Measurements from ENCODE around the gene CD6. TPM values are rescaled to one million over a fixed set of nuclear protein-coding genes. Genes with fewer than 3 reads are reported as not detected.

The CD6 gene
- total RNA-seq, 1 experiment from 2014 or later, result 1.4 TPM

DNA sequence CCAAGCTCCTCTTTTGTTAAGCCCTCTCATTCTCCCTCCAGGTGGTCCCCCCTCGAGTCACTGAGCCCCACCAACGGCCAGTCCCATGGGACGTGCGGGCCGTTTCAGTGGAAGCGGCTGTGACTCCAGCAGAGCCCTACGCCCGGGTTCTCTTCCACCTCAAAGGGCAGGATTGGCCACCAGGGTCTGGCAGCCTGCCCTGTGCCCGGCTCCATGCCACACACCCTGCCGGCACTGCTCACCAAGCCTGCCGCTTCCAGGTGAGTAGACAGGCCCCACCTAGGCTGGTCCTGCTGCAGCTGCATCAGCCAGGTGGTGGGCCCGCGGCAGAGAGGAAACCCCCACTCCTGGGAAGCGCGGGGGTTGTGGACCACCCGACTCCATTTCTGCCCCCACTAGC is 43.9 kb upstream of the CD6 start:
- BruUV-seq (replicated peaks), result no TSS peak
- H3K27ac ChIP-seq (ENCODE audit: low read depth, low read length), result no peak overlapping the region

GRCh38 chr11:60928563-60929001 is 42.9 kb upstream of the CD6 start:
- Histone ChIP-seq H4K20me1 (ENCODE audit: insufficient read depth) (no peaks in the 10 kb centered on the region), H3K4me2 (ENCODE audit: low read length) (no peak overlapping the region), H3K27me3 (ENCODE audit: insufficient read depth, low read length) (no peaks in the 10 kb centered on the region), H3K4me1 (ENCODE audit: control insufficient read depth in 1 of 2, insufficient read depth in 2 of 2, low read length in 2 of 2) (peaks cover 12 to 19% of the 10 kb centered on the region in 2 experiments), H3K9me3 (ENCODE audit: control insufficient read depth in 1 of 2, insufficient read depth in 1 of 2, low read depth in 1 of 2, low read length in 2 of 2) (no peaks in the 10 kb centered on the region), H3K9me2 (ENCODE audit: insufficient read depth) (no peaks in the 10 kb centered on the region), H2AFZ (ENCODE audit: low read depth, low read length, poor library complexity, severe bottlenecking) (no peak overlapping the region), H3K4me3 (replicated peaks in 1 of 2; ENCODE audit: low read depth in 1 of 2, low read length in 2 of 2) (no peak overlapping the region), H3K36me3 (ENCODE audit: control insufficient read depth in 1 of 2, insufficient read depth in 2 of 2, low read length in 2 of 2) (peaks cover 13 to 25% of the 10 kb centered on the region in 2 experiments; a peak in 3 of 4 replicates), H3K79me2 (ENCODE audit: insufficient read depth, low read length) (no peaks in the 10 kb centered on the region; the same call in 1 of the 2 replicates), H3K9ac (ENCODE audit: low read length) (no peak overlapping the region), H3K27ac (ENCODE audit: low read depth, low read length) (no peak overlapping the region)
- BruUV-seq (replicated peaks), result no TSS peak
- no peak for DNase-seq (ENCODE audit: low read depth, low spot score)
- CTCF ChIA-PET, result no interaction called here
- RAD21 ChIA-PET (ENCODE audit: low non-redundant PET in 1 of 2, low total read pairs in 2 of 2, uncharacterized antibody in 2 of 2, unreplicated experiment in 2 of 2), result no interaction called here
- no peak for ATAC-seq
- intact Hi-C loops (cut with micrococcal nuclease), result no loop called here
- POLR2A ChIA-PET, result no interaction called here
- TF ChIP-seq ELF1 (IDR thresholded peaks at IDR 0.05; ENCODE audit: borderline replicate concordance, low read depth) (no peak), ZNF274 (IDR thresholded peaks at IDR 0.05; ENCODE audit: low read depth, low read length) (no peak), EZH2 (IDR thresholded peaks at IDR 0.05) (no peak), POLR2AphosphoS5 (IDR thresholded peaks at IDR 0.05; ENCODE audit: low read depth, low read length) (no peak), SIN3A (IDR thresholded peaks at IDR 0.05; ENCODE audit: low read depth) (no peak), JUND (IDR thresholded peaks at IDR 0.05) (no peak), EZH2phosphoT487 (IDR thresholded peaks at IDR 0.05; ENCODE audit: borderline replicate concordance) (no peak), FOSL1 (IDR thresholded peaks at IDR 0.05; ENCODE audit: low read depth) (no peak), CBX3 (IDR thresholded peaks at IDR 0.05; ENCODE audit: low read depth) (no peak), TCF7L2 (IDR thresholded peaks at IDR 0.05; ENCODE audit: borderline replicate concordance, extremely low read depth, insufficient read depth, insufficient read length) (no peak), YY1 (IDR thresholded peaks at IDR 0.05; ENCODE audit: extremely low read depth, insufficient replicate concordance, low read depth, low read length) (no peak)
- TF ChIP-seq, protein P1, sequence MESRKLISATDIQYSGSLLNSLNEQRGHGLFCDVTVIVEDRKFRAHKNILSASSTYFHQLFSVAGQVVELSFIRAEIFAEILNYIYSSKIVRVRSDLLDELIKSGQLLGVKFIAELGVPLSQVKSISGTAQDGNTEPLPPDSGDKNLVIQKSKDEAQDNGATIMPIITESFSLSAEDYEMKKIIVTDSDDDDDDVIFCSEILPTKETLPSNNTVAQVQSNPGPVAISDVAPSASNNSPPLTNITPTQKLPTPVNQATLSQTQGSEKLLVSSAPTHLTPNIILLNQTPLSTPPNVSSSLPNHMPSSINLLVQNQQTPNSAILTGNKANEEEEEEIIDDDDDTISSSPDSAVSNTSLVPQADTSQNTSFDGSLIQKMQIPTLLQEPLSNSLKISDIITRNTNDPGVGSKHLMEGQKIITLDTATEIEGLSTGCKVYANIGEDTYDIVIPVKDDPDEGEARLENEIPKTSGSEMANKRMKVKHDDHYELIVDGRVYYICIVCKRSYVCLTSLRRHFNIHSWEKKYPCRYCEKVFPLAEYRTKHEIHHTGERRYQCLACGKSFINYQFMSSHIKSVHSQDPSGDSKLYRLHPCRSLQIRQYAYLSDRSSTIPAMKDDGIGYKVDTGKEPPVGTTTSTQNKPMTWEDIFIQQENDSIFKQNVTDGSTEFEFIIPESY (IDR thresholded peaks at IDR 0.05; ENCODE audit: extremely low read depth, insufficient replicate concordance, low read length), result no peak
- TF ChIP-seq, protein P2, sequence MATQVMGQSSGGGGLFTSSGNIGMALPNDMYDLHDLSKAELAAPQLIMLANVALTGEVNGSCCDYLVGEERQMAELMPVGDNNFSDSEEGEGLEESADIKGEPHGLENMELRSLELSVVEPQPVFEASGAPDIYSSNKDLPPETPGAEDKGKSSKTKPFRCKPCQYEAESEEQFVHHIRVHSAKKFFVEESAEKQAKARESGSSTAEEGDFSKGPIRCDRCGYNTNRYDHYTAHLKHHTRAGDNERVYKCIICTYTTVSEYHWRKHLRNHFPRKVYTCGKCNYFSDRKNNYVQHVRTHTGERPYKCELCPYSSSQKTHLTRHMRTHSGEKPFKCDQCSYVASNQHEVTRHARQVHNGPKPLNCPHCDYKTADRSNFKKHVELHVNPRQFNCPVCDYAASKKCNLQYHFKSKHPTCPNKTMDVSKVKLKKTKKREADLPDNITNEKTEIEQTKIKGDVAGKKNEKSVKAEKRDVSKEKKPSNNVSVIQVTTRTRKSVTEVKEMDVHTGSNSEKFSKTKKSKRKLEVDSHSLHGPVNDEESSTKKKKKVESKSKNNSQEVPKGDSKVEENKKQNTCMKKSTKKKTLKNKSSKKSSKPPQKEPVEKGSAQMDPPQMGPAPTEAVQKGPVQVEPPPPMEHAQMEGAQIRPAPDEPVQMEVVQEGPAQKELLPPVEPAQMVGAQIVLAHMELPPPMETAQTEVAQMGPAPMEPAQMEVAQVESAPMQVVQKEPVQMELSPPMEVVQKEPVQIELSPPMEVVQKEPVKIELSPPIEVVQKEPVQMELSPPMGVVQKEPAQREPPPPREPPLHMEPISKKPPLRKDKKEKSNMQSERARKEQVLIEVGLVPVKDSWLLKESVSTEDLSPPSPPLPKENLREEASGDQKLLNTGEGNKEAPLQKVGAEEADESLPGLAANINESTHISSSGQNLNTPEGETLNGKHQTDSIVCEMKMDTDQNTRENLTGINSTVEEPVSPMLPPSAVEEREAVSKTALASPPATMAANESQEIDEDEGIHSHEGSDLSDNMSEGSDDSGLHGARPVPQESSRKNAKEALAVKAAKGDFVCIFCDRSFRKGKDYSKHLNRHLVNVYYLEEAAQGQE (IDR thresholded peaks at IDR 0.05; ENCODE audit: low read depth), result no peak

More for the DNA sequence above, 43.9 kb upstream of the CD6 start:
- Histone ChIP-seq H3K36me3 (ENCODE audit: control insufficient read depth in 1 of 2, insufficient read depth in 2 of 2, low read length in 2 of 2) (peaks cover 13 to 25% of the 10 kb centered on the region in 2 experiments; a peak in 3 of 4 replicates), H3K4me2 (ENCODE audit: low read length) (no peak overlapping the region), H3K9ac (ENCODE audit: low read length) (no peak overlapping the region), H3K27me3 (ENCODE audit: insufficient read depth, low read length) (no peaks in the 10 kb centered on the region), H3K4me3 (replicated peaks in 1 of 2; ENCODE audit: low read depth in 1 of 2, low read length in 2 of 2) (no peak overlapping the region), H3K79me2 (ENCODE audit: insufficient read depth, low read length) (no peaks in the 10 kb centered on the region; the same call in 1 of the 2 replicates), H3K4me1 (ENCODE audit: control insufficient read depth in 1 of 2, insufficient read depth in 2 of 2, low read length in 2 of 2) (peaks cover 18 to 26% of the 10 kb centered on the region in 2 experiments), H3K9me3 (ENCODE audit: control insufficient read depth in 1 of 2, insufficient read depth in 1 of 2, low read depth in 1 of 2, low read length in 2 of 2) (no peaks in the 10 kb centered on the region), H3K9me2 (ENCODE audit: insufficient read depth) (no peaks in the 10 kb centered on the region), H2AFZ (ENCODE audit: low read depth, low read length, poor library complexity, severe bottlenecking) (no peak overlapping the region), H4K20me1 (ENCODE audit: insufficient read depth) (no peaks in the 10 kb centered on the region)
- ATAC-seq (no peak), DNase-seq (ENCODE audit: low read depth, low spot score) (no peak)
- intact Hi-C loops (cut with micrococcal nuclease), result no loop called here
- TF ChIP-seq EZH2phosphoT487 (IDR thresholded peaks at IDR 0.05; ENCODE audit: borderline replicate concordance) (no peak), YY1 (IDR thresholded peaks at IDR 0.05; ENCODE audit: extremely low read depth, insufficient replicate concordance, low read depth, low read length) (no peak), EGR1 (IDR thresholded peaks at IDR 0.05; ENCODE audit: low read depth) (no peak), POLR2AphosphoS5 (IDR thresholded peaks at IDR 0.05; ENCODE audit: low read depth, low read length) (no peak), POLR2A (IDR thresholded peaks at IDR 0.05; ENCODE audit: borderline replicate concordance, extremely low read depth, insufficient read depth, insufficient read length) (no peak)
- RAD21 ChIA-PET (ENCODE audit: low non-redundant PET in 1 of 2, low total read pairs in 2 of 2, uncharacterized antibody in 2 of 2, unreplicated experiment in 2 of 2), result no interaction called here
- POLR2A ChIA-PET, result no interaction called here
- CTCF ChIA-PET, result no interaction called here

Data from HCT116 (cell line).